Small intestine (tissue), 7 donors: ENCODE results near the gene KLHL3. TPM values are rescaled to one million over a fixed set of nuclear protein-coding genes. Genes with fewer than 3 reads are reported as not detected.

Experiments
- DNase-seq, 2 donors: peaks; one replicate each; pipeline versions ENCODE4 v3.0.0 to v3.0.0-alpha.2; 2013
- FAIRE-seq: peaks from 2 replicates; lab custom pipeline; 2012; peaks lifted over from hg19 to GRCh38; lab: Jason Lieb, UNC
- H3K27ac ChIP-seq, 3 donors: one replicate each; pipeline ENCODE4 v1.5.1; 2013; ENCODE audit warnings: low read length in 2 of 3, mild to moderate bottlenecking in 2 of 3, control low read depth in 1 of 3, inconsistent platforms in 1 of 3, low read depth in 1 of 3, moderate library complexity in 1 of 3
- H3K27me3 ChIP-seq, 3 donors: one replicate each; pipeline ENCODE4 v1.6.1; 2013; ENCODE audit warnings: low read length in 3 of 3, inconsistent platforms in 1 of 3; ENCODE audit not compliant: control insufficient read depth in 3 of 3, insufficient read depth in 3 of 3
- H3K36me3 ChIP-seq, 3 donors: one replicate each; pipeline ENCODE4 v1.6.1; 2013; ENCODE audit warnings: low read length in 3 of 3, inconsistent platforms in 1 of 3, low read depth in 1 of 3, mild to moderate bottlenecking in 1 of 3, moderate library complexity in 1 of 3; ENCODE audit not compliant: control insufficient read depth in 3 of 3, insufficient read depth in 2 of 3
- H3K4me1 ChIP-seq, 3 donors: one replicate each; pipeline ENCODE4 v1.6.1; 2013; ENCODE audit warnings: low read length in 2 of 3, inconsistent platforms in 1 of 3, low read depth in 1 of 3, mild to moderate bottlenecking in 1 of 3, moderate library complexity in 1 of 3; ENCODE audit not compliant: control insufficient read depth in 3 of 3, insufficient read depth in 2 of 3
- H3K4me3 ChIP-seq, 3 donors: one replicate each; pipeline ENCODE4 v1.5.1; 2013; ENCODE audit warnings: low read length in 3 of 3, control low read depth in 1 of 3, inconsistent platforms in 1 of 3, low read depth in 1 of 3, mild to moderate bottlenecking in 1 of 3, moderate library complexity in 1 of 3
- H3K9me3 ChIP-seq, 2 donors: one replicate each; pipeline ENCODE4 v1.6.1; 2013; ENCODE audit warnings: low read depth in 1 of 2, low read length in 1 of 2; ENCODE audit not compliant: control insufficient read depth in 2 of 2, insufficient read depth in 1 of 2
- WGBS, 3 donors: extraction: QIAGEN DNeasy Blood & Tissue Kit; methylation state at CpG; one replicate each; pipeline ENCODE4 v1.1.7; 2013; 5-methylcytosine and 5-hydroxymethylcytosine counted together
- polyA plus RNA-seq, 4 donors: library from polyadenylated mRNA; stranded (reverse) in 3 of 4; unstranded in 1 of 4; fragments of 200-250 nt in 3 of 4; fragments of 120-200 nt in 1 of 4; gene quantifications; one replicate each; pipeline versions ENCODE4 v1.2.1 to v1.2.3, GENCODE V29; 2013
- donor health status: healthy with polysubstance abuse.
- donor health status: control.
- donor health status: control.
- donor health status: Bipolar disorder and iron deficiency.
- donor health status: healthy.

Gene KLHL3
- polyA plus RNA-seq, 4 donors = 0.67 to 6.5 (median 1.8) TPM

DNA sequence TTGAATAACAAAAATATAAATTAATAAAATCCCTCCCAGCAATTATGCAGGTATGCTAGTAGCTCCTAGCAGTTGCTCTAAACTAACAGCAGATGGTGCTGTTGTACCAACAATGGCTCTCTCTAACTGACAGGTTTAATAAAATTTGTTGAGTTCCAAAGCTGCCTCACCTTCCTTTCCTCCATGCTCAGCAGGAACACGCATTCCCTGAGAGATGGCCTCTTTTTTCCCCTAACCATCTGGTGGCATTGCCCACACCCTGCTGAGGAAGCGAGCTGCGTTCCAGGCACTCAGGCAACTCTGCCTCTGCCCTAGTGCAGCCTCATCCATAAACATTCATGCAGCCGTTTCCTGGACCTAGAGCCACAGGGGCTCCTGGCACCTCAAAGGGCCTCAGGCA, 106.2 kb downstream of the KLHL3 start:
- 26 to 43% (median 27%) methylated on average over 4 of the region's 4 CpGs for WGBS, 3 donors
- Histone ChIP-seq H3K36me3 (peaks cover 0 to 12% (median 0%) of the 10 kb centered on the region in 3 donors), H3K27me3 (no peaks in the 10 kb centered on the region), H3K4me3 (no peak overlapping the region), H3K9me3 (no peaks in the 10 kb centered on the region), H3K4me1 (no peaks in the 10 kb centered on the region), H3K27ac (no peak overlapping the region)
- DNase-seq (peak; percentile 58 to 62), FAIRE-seq (no peak)

GRCh38 chr5:137627706-137628105, 108.2 kb downstream of the KLHL3 start:
- 87 to 100% (median 89%) methylated on average over 3 of the region's 3 CpGs for WGBS, 3 donors

GRCh38 chr5:137627293-137627692, 108.6 kb downstream of the KLHL3 start:
- 24 to 58% (median 31%) methylated on average over 3 of the region's 3 CpGs for WGBS, 3 donors
- Histone ChIP-seq H3K4me3 (no peak overlapping the region), H3K36me3 (peaks cover 0 to 15% (median 0%) of the 10 kb centered on the region in 3 donors), H3K9me3 (no peaks in the 10 kb centered on the region), H3K4me1 (no peaks in the 10 kb centered on the region), H3K27me3 (no peaks in the 10 kb centered on the region), H3K27ac (no peak overlapping the region)
- no peak for FAIRE-seq
- no peak for DNase-seq

More at GRCh38 chr5:137627706-137628105, 108.2 kb downstream of the KLHL3 start:
- Histone ChIP-seq H3K27ac (no peak overlapping the region), H3K36me3 (peaks cover 0 to 15% (median 0%) of the 10 kb centered on the region in 3 donors), H3K4me3 (no peak overlapping the region), H3K27me3 (no peaks in the 10 kb centered on the region), H3K4me1 (no peaks in the 10 kb centered on the region), H3K9me3 (no peaks in the 10 kb centered on the region)
- FAIRE-seq (no peak), DNase-seq (no peak)

DNA sequence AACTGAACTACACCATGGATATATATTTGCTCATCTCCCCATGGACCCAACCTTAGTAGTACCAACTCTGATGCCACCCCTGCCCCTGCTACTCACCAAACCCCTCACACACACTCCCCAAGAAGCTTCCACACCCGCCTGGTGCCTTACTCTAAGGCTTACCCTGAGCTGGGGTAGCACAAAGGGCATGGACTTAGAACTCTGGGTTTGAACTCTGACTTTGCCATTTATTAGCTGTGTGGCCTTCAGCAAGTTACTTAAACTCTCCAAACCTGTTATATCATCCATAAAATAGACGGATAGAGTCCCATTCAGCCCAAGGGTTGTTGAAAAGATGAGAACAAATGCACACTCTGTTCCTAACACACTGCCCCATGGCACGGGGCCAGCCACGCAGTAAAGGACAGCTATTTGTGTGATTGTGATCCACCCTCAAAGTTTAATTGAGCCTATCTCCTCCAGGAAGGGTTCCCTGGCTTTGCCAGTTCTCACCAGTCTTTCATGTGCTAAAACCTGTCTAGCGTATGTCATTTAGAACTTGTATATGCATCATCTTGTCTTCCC, 111.0 kb downstream of the KLHL3 start:
- H3K36me3 ChIP-seq = peaks cover 0 to 18% (median 0%) of the 10 kb centered on the region in 3 donors
- no peaks in the 10 kb centered on the region for H3K27me3 ChIP-seq
- no peaks in the 10 kb centered on the region for H3K4me1 ChIP-seq
- WGBS, 3 donors = 33 to 69% (median 61%) methylated on average over 5 of the region's 5 CpGs
- DNase-seq (peak in 1 of 2 donors; percentile 64), FAIRE-seq (no peak)
- H3K9me3 ChIP-seq = no peaks in the 10 kb centered on the region
- no peak overlapping the region for H3K4me3 ChIP-seq
- no peak overlapping the region for H3K27ac ChIP-seq

DNA sequence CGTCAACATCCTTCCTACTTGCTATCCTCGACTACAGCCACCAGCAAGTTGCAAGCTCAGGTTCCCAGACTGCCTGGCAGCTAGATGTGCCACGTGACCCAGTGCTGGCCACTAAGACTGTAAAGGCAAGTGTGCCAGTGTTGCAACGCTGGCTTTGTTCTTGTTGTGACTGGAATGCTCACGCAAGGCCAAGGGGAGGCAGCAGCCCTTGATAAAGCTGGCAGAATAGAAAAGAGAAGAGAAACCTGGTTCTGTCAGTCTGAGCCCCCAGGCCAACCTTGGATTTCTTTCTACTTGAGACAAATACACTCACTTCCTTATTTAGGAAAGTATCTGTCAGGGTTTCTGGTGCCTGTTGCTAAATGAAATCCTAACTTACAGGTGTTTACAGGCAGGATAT, 113.0 kb downstream of the KLHL3 start:
- no peaks in the 10 kb centered on the region for H3K4me1 ChIP-seq
- 86 to 94% (median 93%) methylated on average over 5 of the region's 5 CpGs for WGBS, 3 donors
- H3K27ac ChIP-seq = no peak overlapping the region
- no peak overlapping the region for H3K4me3 ChIP-seq
- H3K27me3 ChIP-seq = no peaks in the 10 kb centered on the region
- no peaks in the 10 kb centered on the region for H3K9me3 ChIP-seq
- no peak for DNase-seq
- no peak for FAIRE-seq
- peaks cover 0 to 14% (median 0%) of the 10 kb centered on the region in 3 donors for H3K36me3 ChIP-seq

DNA sequence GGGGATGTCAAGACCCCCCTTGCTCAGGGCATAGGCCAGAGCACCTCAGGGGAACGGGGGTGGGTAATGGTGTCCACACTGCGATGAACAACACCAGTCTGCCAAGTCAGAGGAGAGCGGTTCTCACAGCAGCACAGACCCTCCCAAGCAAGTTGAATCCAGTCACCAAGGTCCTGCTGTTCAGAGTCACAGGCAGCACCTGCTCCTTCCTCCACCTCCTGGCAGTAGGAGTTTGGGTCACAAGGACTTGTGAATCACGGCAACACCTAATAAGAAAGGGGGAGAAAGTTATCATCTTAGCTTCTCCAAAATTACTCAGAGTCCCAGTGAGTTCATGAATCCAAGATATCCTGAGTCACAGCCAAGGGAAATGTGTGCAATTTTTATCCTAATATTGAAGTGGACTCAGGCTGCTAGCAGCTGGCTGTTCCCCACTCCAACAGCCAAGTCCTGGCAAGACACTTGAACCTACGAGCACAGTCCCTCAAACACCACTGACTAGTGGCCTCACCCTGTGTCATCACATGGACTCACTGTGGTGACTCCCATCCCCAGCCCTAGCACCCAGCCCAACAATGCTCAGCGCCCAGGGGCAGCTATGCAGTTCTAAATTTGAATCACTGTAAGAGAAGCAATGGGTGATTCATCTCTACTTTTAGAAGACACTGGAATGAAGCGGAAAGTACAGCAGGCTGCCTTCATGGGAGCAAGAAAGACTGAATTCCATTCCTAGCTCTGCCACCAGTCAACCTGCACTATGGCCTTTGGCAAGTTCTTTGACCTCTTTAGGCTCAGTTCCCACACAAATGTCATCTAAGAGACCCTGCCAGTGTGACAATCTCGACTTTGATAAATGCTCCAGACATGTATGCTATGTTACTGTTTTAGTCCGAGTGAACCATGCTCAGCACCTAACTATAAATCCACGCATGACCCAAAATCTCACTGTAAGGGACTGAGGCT, 113.7 kb downstream of the KLHL3 start:
- FAIRE-seq (no peak), DNase-seq (no peak)
- Histone ChIP-seq H3K4me1 (no peaks in the 10 kb centered on the region), H3K27ac (no peak overlapping the region), H3K9me3 (no peaks in the 10 kb centered on the region), H3K27me3 (no peaks in the 10 kb centered on the region), H3K36me3 (peaks cover 0 to 14% (median 0%) of the 10 kb centered on the region in 3 donors), H3K4me3 (no peak overlapping the region)
- 84 to 94% (median 90%) methylated on average over 10 of the region's 10 CpGs for WGBS, 3 donors

- DNase-seq (no peak), FAIRE-seq (no peak)
- Histone ChIP-seq H3K27ac (no peak overlapping the region), H3K4me3 (no peak overlapping the region), H3K4me1 (no peaks in the 10 kb centered on the region), H3K36me3 (peaks cover 0 to 14% (median 0%) of the 10 kb centered on the region in 3 donors), H3K27me3 (no peaks in the 10 kb centered on the region), H3K9me3 (no peaks in the 10 kb centered on the region)
- WGBS, 3 donors = 85 to 98% (median 95%) methylated on average over 3 of the region's 3 CpGs
Observed at GRCh38 chr5:137621306-137621705, 114.6 kb downstream of the KLHL3 start.

- Histone ChIP-seq H3K4me3 (no peak overlapping the region), H3K9me3 (no peaks in the 10 kb centered on the region), H3K4me1 (no peaks in the 10 kb centered on the region), H3K36me3 (peaks cover 0 to 5% (median 0%) of the 10 kb centered on the region in 3 donors), H3K27me3 (no peaks in the 10 kb centered on the region), H3K27ac (no peak overlapping the region)
- no peak for DNase-seq
- FAIRE-seq = no peak
- WGBS, 3 donors = 75 to 83% (median 81%) methylated on average over 12 of the region's 12 CpGs
Observed at GRCh38 chr5:137619191-137619870, 116.6 kb downstream of the KLHL3 start.
